ENCODE results near the gene CCL11.

DNA sequence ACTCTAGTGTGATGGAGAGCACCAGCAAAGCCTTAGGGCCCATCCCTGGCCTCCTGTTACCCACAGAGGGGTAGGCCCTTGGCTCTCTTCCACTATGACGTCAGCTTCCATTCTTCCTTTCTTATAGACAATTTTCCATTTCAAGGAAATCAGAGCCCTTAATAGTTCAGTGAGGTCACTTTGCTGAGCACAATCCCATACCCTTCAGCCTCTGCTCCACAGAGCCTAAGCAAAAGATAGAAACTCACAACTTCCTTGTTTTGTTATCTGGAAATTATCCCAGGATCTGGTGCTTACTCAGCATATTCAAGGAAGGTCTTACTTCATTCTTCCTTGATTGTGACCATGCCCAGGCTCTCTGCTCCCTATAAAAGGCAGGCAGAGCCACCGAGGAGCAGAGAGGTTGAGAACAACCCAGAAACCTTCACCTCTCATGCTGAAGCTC lies 33.5 kb downstream of the CCL11 start, which contains the start of gene CCL8:
- TF ChIP-seq, protein P1, sequence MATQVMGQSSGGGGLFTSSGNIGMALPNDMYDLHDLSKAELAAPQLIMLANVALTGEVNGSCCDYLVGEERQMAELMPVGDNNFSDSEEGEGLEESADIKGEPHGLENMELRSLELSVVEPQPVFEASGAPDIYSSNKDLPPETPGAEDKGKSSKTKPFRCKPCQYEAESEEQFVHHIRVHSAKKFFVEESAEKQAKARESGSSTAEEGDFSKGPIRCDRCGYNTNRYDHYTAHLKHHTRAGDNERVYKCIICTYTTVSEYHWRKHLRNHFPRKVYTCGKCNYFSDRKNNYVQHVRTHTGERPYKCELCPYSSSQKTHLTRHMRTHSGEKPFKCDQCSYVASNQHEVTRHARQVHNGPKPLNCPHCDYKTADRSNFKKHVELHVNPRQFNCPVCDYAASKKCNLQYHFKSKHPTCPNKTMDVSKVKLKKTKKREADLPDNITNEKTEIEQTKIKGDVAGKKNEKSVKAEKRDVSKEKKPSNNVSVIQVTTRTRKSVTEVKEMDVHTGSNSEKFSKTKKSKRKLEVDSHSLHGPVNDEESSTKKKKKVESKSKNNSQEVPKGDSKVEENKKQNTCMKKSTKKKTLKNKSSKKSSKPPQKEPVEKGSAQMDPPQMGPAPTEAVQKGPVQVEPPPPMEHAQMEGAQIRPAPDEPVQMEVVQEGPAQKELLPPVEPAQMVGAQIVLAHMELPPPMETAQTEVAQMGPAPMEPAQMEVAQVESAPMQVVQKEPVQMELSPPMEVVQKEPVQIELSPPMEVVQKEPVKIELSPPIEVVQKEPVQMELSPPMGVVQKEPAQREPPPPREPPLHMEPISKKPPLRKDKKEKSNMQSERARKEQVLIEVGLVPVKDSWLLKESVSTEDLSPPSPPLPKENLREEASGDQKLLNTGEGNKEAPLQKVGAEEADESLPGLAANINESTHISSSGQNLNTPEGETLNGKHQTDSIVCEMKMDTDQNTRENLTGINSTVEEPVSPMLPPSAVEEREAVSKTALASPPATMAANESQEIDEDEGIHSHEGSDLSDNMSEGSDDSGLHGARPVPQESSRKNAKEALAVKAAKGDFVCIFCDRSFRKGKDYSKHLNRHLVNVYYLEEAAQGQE (IDR thresholded peaks at IDR 0.05; ENCODE audit: unreplicated experiment): no peak
- no peak for TF ChIP-seq EZH2 (IDR thresholded peaks at IDR 0.05; ENCODE audit: low read depth, unreplicated experiment)
